ENCODE data around the gene KAT6B.

DNA sequence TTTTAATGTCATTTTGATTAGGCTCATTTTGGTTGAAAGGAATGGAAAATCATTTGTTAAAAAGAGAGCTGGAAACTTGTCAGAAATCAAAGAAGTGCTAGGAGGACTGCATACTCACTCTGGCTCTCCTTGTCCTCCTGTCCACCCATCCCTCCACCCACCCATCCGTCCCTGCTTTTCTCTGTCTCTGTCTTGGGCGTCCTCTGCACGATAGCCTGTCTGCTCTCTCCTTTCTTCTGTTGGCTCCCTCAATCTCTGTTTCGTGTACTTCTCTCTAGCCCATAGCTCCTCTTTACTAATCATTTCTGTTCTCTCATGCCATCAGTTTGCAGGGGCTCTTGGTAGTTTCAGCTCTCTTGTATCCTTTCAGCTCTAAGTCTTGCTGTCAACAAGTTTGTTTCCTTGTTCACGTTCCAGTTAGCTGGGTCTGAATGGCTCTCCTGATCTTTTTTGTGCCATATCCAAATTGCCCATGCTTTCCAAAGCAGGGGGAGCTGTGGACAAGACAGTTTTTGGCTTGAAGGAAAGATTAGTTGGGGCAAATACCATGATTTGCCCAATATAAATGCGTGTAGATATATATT is 75.6 kb downstream of the KAT6B start:
- TF ChIP-seq EZH2 (IDR thresholded peaks at IDR 0.05; ENCODE audit: insufficient read depth, poor library complexity, severe bottlenecking): no peak
- TF ChIP-seq EZH2phosphoT487 (IDR thresholded peaks at IDR 0.05; ENCODE audit: insufficient read depth, low read depth): no peak
